Mammary epithelial cell (primary cell): ENCODE measurements around the gene VPS13C.

Experiments
- CTCF ChIP-seq, 2 donors: IDR thresholded peaks in 1 of 2; conservative IDR thresholded peaks in 1 of 2; 2 replicates each; pipeline ENCODE4 v1.5.1; 2011 to 2012; ENCODE audit warnings: inconsistent platforms in 2 of 2, low read length in 2 of 2, mild to moderate bottlenecking in 2 of 2, control low read depth in 1 of 2, low read depth in 1 of 2; ENCODE audit not compliant: insufficient read depth in 1 of 2; ENCODE audit errors: extremely low read depth in 1 of 2
- EZH2 ChIP-seq: IDR thresholded peaks from 2 replicates; pipeline ENCODE4 v1.6.1; 2012; ENCODE audit warnings: low read length, inconsistent platforms, borderline replicate concordance

DNA sequence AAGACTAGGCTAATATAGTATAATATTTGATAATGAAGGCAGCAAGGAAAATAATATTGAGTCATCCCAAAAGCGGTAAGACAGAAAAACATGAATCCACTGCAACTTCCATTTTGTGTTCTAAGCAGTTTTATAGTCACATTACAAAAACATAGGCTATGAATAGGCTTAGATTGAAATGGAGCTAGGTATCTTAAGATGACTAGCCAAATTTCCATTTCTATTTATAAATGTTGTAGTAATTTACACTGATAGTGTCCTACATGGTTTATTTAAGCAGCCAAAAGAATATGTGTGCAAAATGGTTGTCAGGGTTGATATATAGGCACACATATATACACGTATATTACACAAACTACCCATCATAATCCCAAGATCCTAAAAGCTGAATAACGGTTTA is 82.0 kb downstream of the VPS13C start:
- no peak for TF ChIP-seq CTCF (conservative IDR thresholded peaks at IDR 0.05 in 1 of 2, IDR thresholded peaks at IDR 0.05 in 1 of 2; ENCODE audit: extremely low read depth in 1 of 2, insufficient read depth in 1 of 2, low read depth in 1 of 2, low read length in 2 of 2)
- no peak for TF ChIP-seq EZH2
